HG03565 (cell line): ENCODE results near the gene CDK16.
A peak's percentile ranks its signal among the peaks of the same experiment; 100 is the strongest.

Experiments
- ATAC-seq: cut with Tn5 transposase; IDR thresholded peaks from one replicate; pipeline ENCODE4 v1.9.1; 2021; ENCODE audit warnings: mild to moderate bottlenecking, moderate library complexity; ENCODE audit not compliant: unreplicated experiment

CDK16 gene

GRCh38 chrX:47226531-47227333, 8.3 kb downstream of the CDK16 start:
- ATAC-seq: no peak

- ATAC-seq: no peak
Measured at GRCh38 chrX:47227334-47227583, 8.8 kb downstream of the CDK16 start.

- no peak for ATAC-seq
Measured at GRCh38 chrX:47228550-47229270, 10.2 kb downstream of the CDK16 start.

- ATAC-seq: no peak
Measured at GRCh38 chrX:47229427-47229826, 10.9 kb downstream of the CDK16 start.

GRCh38 chrX:47230136-47230868, 11.8 kb downstream of the CDK16 start:
- ATAC-seq: no peak

- ATAC-seq: no peak
Measured at GRCh38 chrX:47231167-47231566, 12.7 kb downstream of the CDK16 start.

- ATAC-seq: no peak
Measured at GRCh38 chrX:47232197-47232802, 13.8 kb downstream of the CDK16 start.

- peak; percentile 11 for ATAC-seq
Measured at GRCh38 chrX:47232803-47233332, 14.4 kb downstream of the CDK16 start, which contains the start of gene USP11. USP11 (plus strand) TSS chrX:47233009; CDS start chrX:47233044, 35 bp downstream.

GRCh38 chrX:47233333-47234113, 15.0 kb downstream of the CDK16 start:
- ATAC-seq: peak; percentile 69

GRCh38 chrX:47234583-47234982, 16.1 kb downstream of the CDK16 start:
- no peak for ATAC-seq

- no peak for ATAC-seq
Measured at GRCh38 chrX:47235691-47236103, 17.2 kb downstream of the CDK16 start.

GRCh38 chrX:47239199-47239598, 20.7 kb downstream of the CDK16 start:
- no peak for ATAC-seq

GRCh38 chrX:47239898-47240545, 21.5 kb downstream of the CDK16 start:
- ATAC-seq: no peak

GRCh38 chrX:47240619-47241018, 22.1 kb downstream of the CDK16 start:
- ATAC-seq: no peak

GRCh38 chrX:47241201-47242011, 22.9 kb downstream of the CDK16 start:
- no peak for ATAC-seq

- no peak for ATAC-seq
Measured at GRCh38 chrX:47242321-47242720, 23.8 kb downstream of the CDK16 start.

GRCh38 chrX:47243351-47243750, 24.9 kb downstream of the CDK16 start:
- no peak for ATAC-seq

- ATAC-seq: no peak
Measured at GRCh38 chrX:47244676-47245075, 26.2 kb downstream of the CDK16 start.

- ATAC-seq: no peak
Measured at GRCh38 chrX:47245156-47245555, 26.7 kb downstream of the CDK16 start.
